Hematopoietic multipotent progenitor cell treated with erythropoietin and hydrocortisone succinate and interleukin-3 and kit ligand, for 17 days (in vitro differentiated cells): ENCODE measurements around the gene IL37.
"Not testable (repeated sequence)": the region's sequence is repeated elsewhere in the genome, so short reads cannot be mapped to it uniquely, and the experiment has no call there.

Experiments used
- DNase-seq: peaks from one replicate; pipeline ENCODE4 v3.0.0-alpha.2; 2015; ENCODE audit warnings: low spot score

IL37 gene

GRCh38 chr2:112889976-112890375 is 21.0 kb upstream of the IL37 start:
- DNase-seq, result no peak

- no peak for DNase-seq
These were observed 19.6 kb upstream of the IL37 start for GRCh38 chr2:112891385-112891831.

GRCh38 chr2:112893752-112894151 is 17.2 kb upstream of the IL37 start:
- no peak for DNase-seq

GRCh38 chr2:112896909-112897623 is 13.9 kb upstream of the IL37 start:
- no peak for DNase-seq

GRCh38 chr2:112897624-112897978 is 13.4 kb upstream of the IL37 start:
- DNase-seq, result no peak

GRCh38 chr2:112901431-112902065 is 9.4 kb upstream of the IL37 start:
- not testable (repeated sequence) for DNase-seq

- DNase-seq, result no peak
These were observed 8.1 kb upstream of the IL37 start for GRCh38 chr2:112902816-112903215.

GRCh38 chr2:112904883-112905282 is 6.1 kb upstream of the IL37 start:
- no peak for DNase-seq

GRCh38 chr2:112906276-112906675 is 4.7 kb upstream of the IL37 start:
- DNase-seq, result no peak

GRCh38 chr2:112907001-112907949 is 3.7 kb upstream of the IL37 start:
- no peak for DNase-seq

GRCh38 chr2:112908559-112908958 is 2.4 kb upstream of the IL37 start:
- not testable (repeated sequence) for DNase-seq

- DNase-seq, result no peak
These were observed 746 bp upstream of the IL37 start for GRCh38 chr2:112910219-112910618.

GRCh38 chr2:112912403-112912802 is 1.4 kb downstream of the IL37 start:
- no peak for DNase-seq

GRCh38 chr2:112915300-112916144 is 4.6 kb downstream of the IL37 start:
- no peak for DNase-seq

GRCh38 chr2:112916145-112916571 is 5.2 kb downstream of the IL37 start:
- no peak for DNase-seq

GRCh38 chr2:112916625-112917247 is 5.8 kb downstream of the IL37 start:
- DNase-seq, result no peak

- no peak for DNase-seq
These were observed 6.9 kb downstream of the IL37 start for GRCh38 chr2:112917856-112918255.

GRCh38 chr2:112918256-112918655 is 7.3 kb downstream of the IL37 start:
- no peak for DNase-seq

GRCh38 chr2:112919086-112919485 is 8.1 kb downstream of the IL37 start:
- no peak for DNase-seq

GRCh38 chr2:112920923-112921532 is 10.1 kb downstream of the IL37 start:
- DNase-seq, result no peak

- no peak for DNase-seq
These were observed 11.0 kb downstream of the IL37 start for GRCh38 chr2:112921982-112922381.
